Keratinocyte (primary cell): ENCODE measurements around the gene MTMR1. TPM values are rescaled to one million over a fixed set of nuclear protein-coding genes. Genes with fewer than 3 reads are reported as not detected.

Source experiments
- DNase-seq: peaks from one replicate; pipeline ENCODE4 v3.0.0-alpha.2; 2011; ENCODE audit warnings: low read depth, missing footprints, low spot score
- FAIRE-seq: peaks from 2 replicates; lab custom pipeline; 2011; peaks lifted over from hg19 to GRCh38; lab: Jason Lieb, UNC
- H2AFZ ChIP-seq: 2 replicates; pipeline ENCODE4 v1.6.0; 2012; ENCODE audit warnings: low read length, control low read depth, inconsistent platforms; ENCODE audit not compliant: control insufficient read depth
- H3K27ac ChIP-seq: 2 replicates; pipeline ENCODE4 v1.5.1; 2011; ENCODE audit warnings: low read length; ENCODE audit not compliant: control insufficient read depth, insufficient read depth
- H3K27me3 ChIP-seq: 3 replicates; pipeline ENCODE4 v1.6.0; 2011; ENCODE audit warnings: low read length; ENCODE audit not compliant: control insufficient read depth, insufficient read depth; ENCODE audit errors: extremely low read depth
- H3K36me3 ChIP-seq, 2 experiments: 2 replicates in 1 of 2; 3 replicates in 1 of 2; pipeline ENCODE4 v1.5.1; 2011; ENCODE audit warnings: low read length in 2 of 2, mild to moderate bottlenecking in 1 of 2; ENCODE audit not compliant: control insufficient read depth in 2 of 2, insufficient read depth in 2 of 2; ENCODE audit errors: extremely low read depth in 1 of 2
- H3K4me1 ChIP-seq: 3 replicates; pipeline ENCODE4 v1.5.1; 2011; ENCODE audit warnings: low read length; ENCODE audit not compliant: control insufficient read depth, insufficient read depth; ENCODE audit errors: extremely low read depth
- H3K4me2 ChIP-seq: 3 replicates; pipeline ENCODE4 v1.6.0; 2011; ENCODE audit warnings: low read depth, low read length; ENCODE audit not compliant: control insufficient read depth, insufficient read depth; ENCODE audit errors: extremely low read depth
- H3K4me3 ChIP-seq, 3 experiments: fragments of 200-600 bp in 1 of 3; sonication (generic) in 1 of 3; 2 replicates in 2 of 3; 3 replicates in 1 of 3; pipeline ENCODE4 v1.5.1; 2011 to 2016; ENCODE audit warnings: low read length in 3 of 3, mild to moderate bottlenecking in 3 of 3, control low read depth in 2 of 3, inconsistent platforms in 1 of 3, low read depth in 1 of 3, mixed read lengths in 1 of 3, mixed run types in 1 of 3, moderate library complexity in 1 of 3; ENCODE audit not compliant: control insufficient read depth in 2 of 3, insufficient read depth in 2 of 3; ENCODE audit errors: extremely low read depth in 1 of 3
- H3K79me2 ChIP-seq: 2 replicates; pipeline ENCODE4 v1.6.0; 2012; ENCODE audit warnings: low read length; ENCODE audit not compliant: control insufficient read depth, insufficient read depth
- H3K9ac ChIP-seq: 3 replicates; pipeline ENCODE4 v1.6.0; 2011; ENCODE audit warnings: low read length; ENCODE audit not compliant: control insufficient read depth, insufficient read depth; ENCODE audit errors: extremely low read depth
- H3K9me1 ChIP-seq: 3 replicates; pipeline ENCODE4 v1.6.0; 2011; ENCODE audit warnings: low read length; ENCODE audit not compliant: control insufficient read depth, insufficient read depth; ENCODE audit errors: extremely low read depth
- H3K9me3 ChIP-seq: 2 replicates; pipeline ENCODE4 v1.5.1; 2012; ENCODE audit warnings: low read depth, low read length; ENCODE audit not compliant: control insufficient read depth
- H4K20me1 ChIP-seq: 3 replicates; pipeline ENCODE4 v1.6.0; 2011; ENCODE audit warnings: low read length; ENCODE audit not compliant: control insufficient read depth, insufficient read depth; ENCODE audit errors: extremely low read depth
- EZH2 ChIP-seq: IDR thresholded peaks from one replicate; pipeline ENCODE4 v1.6.1; 2012; ENCODE audit warnings: inconsistent platforms, mild to moderate bottlenecking, low read length, moderate library complexity
- dilution Hi-C: fragments of 300-500 bp; cut with MboI; formaldehyde crosslinking; loops from one replicate; pipeline ENCODE4 v1.7.0; 2020; ENCODE audit warnings: low sequenced_read_pairs; ENCODE audit not compliant: extremely low pct_ligation_motif_present
- polyA plus RNA-seq, 5 experiments: library from polyadenylated mRNA; depleted of rRNA in 3 of 5; stranded (reverse) in 3 of 5; stranded (forward) in 1 of 5; unstranded in 1 of 5; fragments of >200 nt; gene quantifications; 1 replicate in 1 of 5; 2 replicates in 3 of 5; 3 replicates in 1 of 5; pipeline versions ENCODE4 v1.2.1 to v1.2.3, GENCODE V29; 2011 to 2012; ENCODE audit warnings: missing spikeins in 2 of 5, low read depth in 1 of 5, low replicate concordance in 1 of 5
- TF ChIP-seq, protein P1 (sequence below), 3 experiments: IDR thresholded peaks in 1 of 3; conservative IDR thresholded peaks in 1 of 3; optimal IDR thresholded peaks in 1 of 3; 2 replicates in 2 of 3; 3 replicates in 1 of 3; pipeline versions ENCODE3 to v1.5.1; 2011; ENCODE audit warnings: low read length in 3 of 3, mild to moderate bottlenecking in 3 of 3, moderate library complexity in 2 of 3, control low read depth in 1 of 3, inconsistent platforms in 1 of 3; ENCODE audit not compliant: insufficient read depth in 2 of 3; ENCODE audit errors: extremely low read depth in 1 of 3

MTMR1 gene
- polyA plus RNA-seq, 1 donor (not counting 4 experiments of a cell fraction or from before 2014, with no cell fraction given), result 45.6 TPM

DNA sequence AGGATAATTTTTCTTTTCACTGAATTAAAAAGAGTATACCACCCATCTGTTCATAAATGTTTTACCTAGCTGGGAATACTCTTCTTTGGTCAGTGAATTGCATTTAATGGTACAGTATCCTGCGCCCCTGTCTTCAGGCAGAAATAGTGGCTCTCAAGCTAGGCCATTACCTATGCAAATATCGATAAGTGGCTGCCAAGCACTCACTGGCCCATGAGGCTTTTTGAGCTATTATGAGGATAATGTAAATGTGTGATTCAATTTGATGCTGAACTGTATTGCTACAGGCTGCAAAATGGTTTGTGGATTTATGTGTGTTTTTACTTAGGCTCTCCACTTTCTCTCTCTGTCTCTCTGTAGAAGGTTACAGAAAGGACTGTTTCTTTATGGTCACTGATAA is 30.1 kb upstream of the MTMR1 start:
- Histone ChIP-seq H3K27me3 (no peaks in the 10 kb centered on the region), H4K20me1 (no peaks in the 10 kb centered on the region), H3K9me1 (no peaks in the 10 kb centered on the region), H3K9me3 (no peaks in the 10 kb centered on the region), H3K9ac (no peak overlapping the region), H3K4me3 (no peak overlapping the region), H2AFZ (no peak overlapping the region), H3K27ac (no peak overlapping the region), H3K36me3 (peaks cover 0 to 2% of the 10 kb centered on the region in 2 experiments), H3K4me1 (no peaks in the 10 kb centered on the region), H3K4me2 (no peak overlapping the region), H3K79me2 (no peaks in the 10 kb centered on the region)
- TF ChIP-seq EZH2, result no peak
- TF ChIP-seq, protein P1, sequence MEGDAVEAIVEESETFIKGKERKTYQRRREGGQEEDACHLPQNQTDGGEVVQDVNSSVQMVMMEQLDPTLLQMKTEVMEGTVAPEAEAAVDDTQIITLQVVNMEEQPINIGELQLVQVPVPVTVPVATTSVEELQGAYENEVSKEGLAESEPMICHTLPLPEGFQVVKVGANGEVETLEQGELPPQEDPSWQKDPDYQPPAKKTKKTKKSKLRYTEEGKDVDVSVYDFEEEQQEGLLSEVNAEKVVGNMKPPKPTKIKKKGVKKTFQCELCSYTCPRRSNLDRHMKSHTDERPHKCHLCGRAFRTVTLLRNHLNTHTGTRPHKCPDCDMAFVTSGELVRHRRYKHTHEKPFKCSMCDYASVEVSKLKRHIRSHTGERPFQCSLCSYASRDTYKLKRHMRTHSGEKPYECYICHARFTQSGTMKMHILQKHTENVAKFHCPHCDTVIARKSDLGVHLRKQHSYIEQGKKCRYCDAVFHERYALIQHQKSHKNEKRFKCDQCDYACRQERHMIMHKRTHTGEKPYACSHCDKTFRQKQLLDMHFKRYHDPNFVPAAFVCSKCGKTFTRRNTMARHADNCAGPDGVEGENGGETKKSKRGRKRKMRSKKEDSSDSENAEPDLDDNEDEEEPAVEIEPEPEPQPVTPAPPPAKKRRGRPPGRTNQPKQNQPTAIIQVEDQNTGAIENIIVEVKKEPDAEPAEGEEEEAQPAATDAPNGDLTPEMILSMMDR (optimal IDR thresholded peaks at IDR 0.05 in 1 of 3, IDR thresholded peaks at IDR 0.05 in 1 of 3, conservative IDR thresholded peaks at IDR 0.05 in 1 of 3; ENCODE audit: extremely low read depth in 1 of 3, insufficient read depth in 2 of 3, low read length in 3 of 3), result no peak
- DNase-seq, result no peak
- dilution Hi-C loops, result no loop called here
- FAIRE-seq, result no peak

DNA sequence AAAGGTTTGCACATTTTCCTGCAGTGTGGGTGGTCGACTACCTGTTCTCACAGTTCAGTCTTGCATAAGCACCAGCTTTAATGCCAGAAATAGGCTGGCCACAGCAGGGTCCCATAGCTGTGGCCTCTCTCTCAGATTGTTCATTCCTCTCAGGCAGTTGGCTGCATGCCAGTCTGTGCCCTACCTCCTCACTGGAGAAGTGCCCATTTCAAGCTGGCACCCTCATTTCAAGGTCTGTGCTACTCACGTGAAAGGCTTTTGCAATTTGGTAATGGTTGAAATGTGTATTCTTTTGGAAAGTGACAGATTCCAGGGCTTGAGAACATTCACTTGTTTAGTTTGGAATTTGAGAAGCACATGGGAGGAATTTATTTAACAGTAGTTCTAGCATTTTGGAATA is 28.9 kb upstream of the MTMR1 start:
- Histone ChIP-seq H3K36me3 (peaks cover 0 to 2% of the 10 kb centered on the region in 2 experiments), H3K4me2 (no peak overlapping the region), H3K9ac (no peak overlapping the region), H3K4me1 (no peaks in the 10 kb centered on the region), H2AFZ (no peak overlapping the region), H3K27me3 (no peaks in the 10 kb centered on the region), H3K4me3 (no peak overlapping the region), H4K20me1 (no peaks in the 10 kb centered on the region), H3K9me3 (no peaks in the 10 kb centered on the region), H3K9me1 (no peaks in the 10 kb centered on the region), H3K79me2 (no peaks in the 10 kb centered on the region), H3K27ac (no peak overlapping the region)
- no peak for FAIRE-seq
- TF ChIP-seq EZH2, result no peak
- TF ChIP-seq, protein P1 (optimal IDR thresholded peaks at IDR 0.05 in 1 of 3, IDR thresholded peaks at IDR 0.05 in 1 of 3, conservative IDR thresholded peaks at IDR 0.05 in 1 of 3; ENCODE audit: extremely low read depth in 1 of 3, insufficient read depth in 2 of 3, low read length in 3 of 3), result no peak
- dilution Hi-C loops, result no loop called here
- DNase-seq, result no peak
